ENCODE measurements around the gene CTCFL. TPM values are rescaled to one million over a fixed set of nuclear protein-coding genes. Genes with fewer than 3 reads are reported as not detected.

CTCFL gene
- total RNA-seq, 1 experiment from 2014 or later: not detected

DNA sequence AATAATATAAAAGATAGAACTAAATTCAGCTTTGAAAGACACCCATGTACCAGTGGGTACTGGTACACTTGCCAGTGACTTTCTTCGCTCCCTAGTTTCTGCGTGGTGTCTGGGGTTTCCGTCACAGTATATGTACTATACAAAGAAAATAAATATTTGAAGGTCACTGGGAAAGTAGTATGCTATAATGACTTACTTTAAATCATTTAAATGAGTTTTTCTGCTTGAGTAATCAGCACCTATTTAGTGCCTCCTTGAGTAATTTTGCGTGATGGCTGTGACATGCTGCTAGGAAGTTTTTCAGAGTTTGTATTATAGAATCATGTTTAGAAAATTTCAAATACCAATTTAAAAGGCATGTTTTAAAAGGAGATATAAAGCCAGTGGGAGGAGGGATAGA, 3.2 kb upstream of the CTCFL start:
- DNase-seq: no peak
- CTCF ChIA-PET: no interaction called here
- Mint-ChIP-seq H3K4me1 (ENCODE audit: low read depth, unreplicated experiment) (no peaks in the 10 kb centered on the region), H3K27me3 (ENCODE audit: unreplicated experiment) (peaks cover 72% of the 10 kb centered on the region), H3K36me3 (ENCODE audit: insufficient read depth, unreplicated experiment) (no peaks in the 10 kb centered on the region), H3K4me3 (ENCODE audit: low read depth, unreplicated experiment) (no peak overlapping the region), H3K27ac (ENCODE audit: unreplicated experiment) (no peak overlapping the region), H3K9me3 (ENCODE audit: low read depth, unreplicated experiment) (no peaks in the 10 kb centered on the region)
- no TSS peak for BruUV-seq (replicated peaks)
- TF ChIP-seq, protein P1, sequence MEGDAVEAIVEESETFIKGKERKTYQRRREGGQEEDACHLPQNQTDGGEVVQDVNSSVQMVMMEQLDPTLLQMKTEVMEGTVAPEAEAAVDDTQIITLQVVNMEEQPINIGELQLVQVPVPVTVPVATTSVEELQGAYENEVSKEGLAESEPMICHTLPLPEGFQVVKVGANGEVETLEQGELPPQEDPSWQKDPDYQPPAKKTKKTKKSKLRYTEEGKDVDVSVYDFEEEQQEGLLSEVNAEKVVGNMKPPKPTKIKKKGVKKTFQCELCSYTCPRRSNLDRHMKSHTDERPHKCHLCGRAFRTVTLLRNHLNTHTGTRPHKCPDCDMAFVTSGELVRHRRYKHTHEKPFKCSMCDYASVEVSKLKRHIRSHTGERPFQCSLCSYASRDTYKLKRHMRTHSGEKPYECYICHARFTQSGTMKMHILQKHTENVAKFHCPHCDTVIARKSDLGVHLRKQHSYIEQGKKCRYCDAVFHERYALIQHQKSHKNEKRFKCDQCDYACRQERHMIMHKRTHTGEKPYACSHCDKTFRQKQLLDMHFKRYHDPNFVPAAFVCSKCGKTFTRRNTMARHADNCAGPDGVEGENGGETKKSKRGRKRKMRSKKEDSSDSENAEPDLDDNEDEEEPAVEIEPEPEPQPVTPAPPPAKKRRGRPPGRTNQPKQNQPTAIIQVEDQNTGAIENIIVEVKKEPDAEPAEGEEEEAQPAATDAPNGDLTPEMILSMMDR (IDR thresholded peaks at IDR 0.05; ENCODE audit: unreplicated experiment): no peak
- intact Hi-C loops (cut with micrococcal nuclease; ENCODE audit: unreplicated experiment): no loop called here

DNA sequence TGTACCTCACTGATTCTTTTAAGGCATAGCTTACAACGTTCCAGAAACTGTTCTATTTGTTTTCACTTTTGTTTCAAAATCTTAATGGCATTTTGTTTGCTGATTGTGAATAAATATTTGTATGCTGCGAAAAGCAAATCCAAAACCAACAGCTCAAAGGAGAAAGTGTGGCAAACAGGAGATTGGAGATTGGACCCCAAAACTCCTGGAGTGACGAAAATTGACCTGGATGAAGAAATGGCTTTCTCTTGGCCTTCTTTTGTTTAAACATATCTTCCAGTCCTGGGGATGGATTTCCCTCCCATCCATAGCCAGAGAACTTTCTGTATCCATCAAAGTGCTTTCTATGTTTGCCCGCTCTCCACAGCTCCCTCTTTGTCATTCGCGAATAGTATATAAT, 2.8 kb upstream of the CTCFL start:
- no peaks in the 10 kb centered on the region for H3K36me3 Mint-ChIP-seq (ENCODE audit: insufficient read depth, unreplicated experiment)
- H3K9me3 Mint-ChIP-seq (ENCODE audit: low read depth, unreplicated experiment): no peaks in the 10 kb centered on the region
- TF ChIP-seq, protein P1 (IDR thresholded peaks at IDR 0.05; ENCODE audit: unreplicated experiment): no peak
- H3K4me3 Mint-ChIP-seq (ENCODE audit: low read depth, unreplicated experiment): no peak overlapping the region
- no peaks in the 10 kb centered on the region for H3K4me1 Mint-ChIP-seq (ENCODE audit: low read depth, unreplicated experiment)
- intact Hi-C loops (cut with micrococcal nuclease; ENCODE audit: unreplicated experiment): no loop called here
- H3K27ac Mint-ChIP-seq (ENCODE audit: unreplicated experiment): no peak overlapping the region
- DNase-seq: no peak
- no TSS peak for BruUV-seq (replicated peaks)
- peaks cover 72% of the 10 kb centered on the region for H3K27me3 Mint-ChIP-seq (ENCODE audit: unreplicated experiment)
- CTCF ChIA-PET: interaction anchor here (1.1 kb wide), 1 partner anchor 65 kb away, joined by 4 read pairs; no protein-coding TSS in a partner anchor

DNA sequence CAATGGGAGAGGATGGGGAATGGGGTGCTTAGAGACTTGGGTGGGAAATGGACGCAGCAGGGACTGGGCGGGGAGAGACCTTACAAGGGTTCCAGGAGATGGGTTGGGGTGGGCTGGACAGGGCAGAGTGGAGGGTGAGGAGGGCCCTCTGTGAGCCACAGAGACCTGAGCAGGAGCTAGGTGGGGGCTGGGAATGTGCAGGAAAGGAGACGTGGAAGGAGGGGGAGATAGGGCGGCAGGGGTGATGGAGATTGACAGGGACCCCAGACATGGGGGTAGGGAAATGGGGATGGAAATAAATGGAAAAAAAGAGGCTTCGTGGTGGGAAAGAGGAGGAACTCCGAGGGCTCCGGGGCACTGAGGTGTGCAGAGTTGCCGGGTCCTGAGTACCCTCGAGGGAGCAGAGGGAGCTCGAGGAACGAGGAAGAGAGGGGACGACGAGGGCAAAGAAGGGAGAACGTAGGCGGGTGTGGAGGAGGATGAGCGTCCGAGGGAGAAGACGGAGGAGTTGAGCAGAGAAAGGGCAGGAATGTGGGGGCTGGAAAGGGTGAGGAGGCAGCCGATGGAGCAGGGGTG, 2.0 kb upstream of the CTCFL start:
- intact Hi-C loops (cut with micrococcal nuclease; ENCODE audit: unreplicated experiment): no loop called here
- TF ChIP-seq, protein P1 (IDR thresholded peaks at IDR 0.05; ENCODE audit: unreplicated experiment): peak; percentile 59
- CTCF ChIA-PET: interaction anchor here (1.1 kb wide), 1 partner anchor 66 kb away, joined by 4 read pairs; no protein-coding TSS in a partner anchor
- no TSS peak for BruUV-seq (replicated peaks)
- Mint-ChIP-seq H3K4me3 (ENCODE audit: low read depth, unreplicated experiment) (no peak overlapping the region), H3K36me3 (ENCODE audit: insufficient read depth, unreplicated experiment) (no peaks in the 10 kb centered on the region), H3K27ac (ENCODE audit: unreplicated experiment) (no peak overlapping the region), H3K9me3 (ENCODE audit: low read depth, unreplicated experiment) (no peaks in the 10 kb centered on the region), H3K27me3 (ENCODE audit: unreplicated experiment) (peaks cover 69% of the 10 kb centered on the region), H3K4me1 (ENCODE audit: low read depth, unreplicated experiment) (no peaks in the 10 kb centered on the region)
- no peak for DNase-seq

DNA sequence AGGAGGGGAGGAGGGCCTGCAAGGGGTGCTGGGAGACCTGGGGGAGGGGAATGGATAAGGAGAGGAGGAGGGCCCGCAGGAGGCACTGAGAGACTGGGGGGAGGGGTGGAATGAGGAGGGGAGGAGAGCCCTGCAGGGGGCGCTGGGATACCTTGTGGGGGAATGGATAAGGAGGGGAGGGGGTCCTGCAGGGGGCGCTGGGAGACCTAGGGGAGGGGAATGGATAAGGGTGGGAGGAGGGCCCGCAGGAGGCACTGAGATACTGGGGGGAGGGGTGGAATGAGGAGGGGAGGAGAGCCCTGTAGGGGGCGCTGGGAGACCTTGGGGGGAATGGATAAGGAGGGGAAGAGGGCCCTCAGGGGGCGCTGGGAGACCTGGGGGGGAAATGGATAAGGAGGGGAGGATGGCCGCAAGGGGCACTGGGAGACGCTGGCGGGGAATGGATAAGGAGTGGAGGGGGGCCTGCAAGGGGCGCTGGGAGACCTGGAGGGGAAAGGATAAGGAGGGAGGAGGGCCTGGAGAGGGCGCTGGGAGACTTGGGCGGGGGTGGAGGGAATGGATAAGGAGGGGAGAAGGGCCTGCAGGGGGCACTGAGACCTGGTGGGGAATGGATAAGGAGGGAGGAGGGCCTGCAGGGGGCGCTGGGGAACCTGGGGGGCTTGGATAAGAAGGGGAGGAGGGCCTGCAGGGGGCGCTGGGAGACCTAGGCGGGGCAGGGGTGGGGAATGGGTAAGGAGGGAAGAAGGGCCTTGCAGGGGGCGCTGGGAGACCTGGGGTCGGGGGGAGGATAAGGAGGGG, 1.3 kb upstream of the CTCFL start:
- CTCF ChIA-PET: interaction anchor here (1.1 kb wide), 1 partner anchor 67 kb away, joined by 4 read pairs; no protein-coding TSS in a partner anchor
- intact Hi-C loops (cut with micrococcal nuclease; ENCODE audit: unreplicated experiment): no loop called here

More for the DNA sequence above, 1.3 kb upstream of the CTCFL start:
- no peaks in the 10 kb centered on the region for H3K9me3 Mint-ChIP-seq (ENCODE audit: low read depth, unreplicated experiment)
- H3K27ac Mint-ChIP-seq (ENCODE audit: unreplicated experiment): no peak overlapping the region
- H3K36me3 Mint-ChIP-seq (ENCODE audit: insufficient read depth, unreplicated experiment): no peaks in the 10 kb centered on the region
- H3K4me3 Mint-ChIP-seq (ENCODE audit: low read depth, unreplicated experiment): no peak overlapping the region
- peaks cover 70% of the 10 kb centered on the region for H3K27me3 Mint-ChIP-seq (ENCODE audit: unreplicated experiment)
- TF ChIP-seq, protein P1 (IDR thresholded peaks at IDR 0.05; ENCODE audit: unreplicated experiment): peak; percentile 74
- DNase-seq: peak; percentile 48
- H3K4me1 Mint-ChIP-seq (ENCODE audit: low read depth, unreplicated experiment): no peaks in the 10 kb centered on the region
- BruUV-seq (replicated peaks): no TSS peak

Measured in Calu3 (cell line).